ENCODE data around the gene SLC25A19. TPM values are rescaled to one million over a fixed set of nuclear protein-coding genes. Genes with fewer than 3 reads are reported as not detected.

The SLC25A19 gene
- total RNA-seq, 1 donor from 2014 or later: 45.8 TPM

- intact Hi-C loops (cut with micrococcal nuclease): no loop called here
Observed at GRCh38 chr17:75244133-75244866, 44.9 kb downstream of the SLC25A19 start.

DNA sequence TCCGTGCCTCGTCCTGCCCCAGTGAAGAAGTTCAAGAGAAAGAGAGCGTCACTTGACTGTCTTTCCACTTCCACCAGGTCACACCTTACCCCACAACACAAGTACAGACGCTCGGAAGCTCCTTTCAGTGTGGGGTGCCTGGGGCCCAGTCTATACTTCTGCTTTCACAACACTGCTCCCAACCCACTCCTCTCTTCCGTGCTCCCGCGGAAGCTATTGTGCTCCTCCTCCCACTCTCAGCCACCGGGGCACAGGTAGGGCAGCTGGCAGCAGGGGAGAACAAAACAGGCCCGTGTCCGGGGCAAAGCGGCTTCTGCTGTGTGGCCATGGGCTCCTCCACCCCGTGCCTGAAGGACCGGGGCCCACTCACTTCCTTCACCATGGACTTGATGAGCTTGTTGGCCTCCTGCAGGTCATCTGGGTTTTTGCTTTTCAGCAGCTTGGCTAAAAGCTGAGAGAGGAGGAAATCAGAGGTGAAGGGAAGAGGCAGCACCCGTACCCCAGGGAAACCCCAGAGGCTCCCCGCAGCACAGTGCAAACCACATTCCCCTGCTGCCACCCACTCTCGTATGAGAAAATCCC is 46.7 kb downstream of the SLC25A19 start:
- intact Hi-C loops (cut with micrococcal nuclease): no loop called here

DNA sequence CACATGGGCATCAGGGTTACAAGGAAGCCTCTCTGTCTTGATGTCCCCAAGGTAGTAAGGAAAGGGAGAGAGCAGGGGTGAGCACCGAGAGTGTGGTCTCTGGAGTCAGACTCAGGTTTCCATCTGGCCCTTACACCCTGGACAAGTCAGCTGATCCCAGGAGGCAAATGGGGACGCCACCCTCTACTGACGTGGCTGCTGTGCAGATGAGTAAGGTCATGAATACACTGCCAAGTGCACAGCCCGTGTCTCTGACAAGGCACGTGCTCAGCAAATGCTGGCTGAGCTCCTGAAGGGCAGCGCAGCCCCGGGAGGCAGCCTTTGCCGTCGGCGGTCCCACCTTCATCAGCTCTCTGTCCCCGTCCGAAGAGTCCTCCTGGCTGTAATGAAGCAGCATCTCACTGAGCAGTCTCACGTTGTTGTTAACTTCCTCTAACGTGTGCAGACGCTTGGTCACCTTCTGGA is 47.2 kb downstream of the SLC25A19 start:
- intact Hi-C loops (cut with micrococcal nuclease): no loop called here

DNA sequence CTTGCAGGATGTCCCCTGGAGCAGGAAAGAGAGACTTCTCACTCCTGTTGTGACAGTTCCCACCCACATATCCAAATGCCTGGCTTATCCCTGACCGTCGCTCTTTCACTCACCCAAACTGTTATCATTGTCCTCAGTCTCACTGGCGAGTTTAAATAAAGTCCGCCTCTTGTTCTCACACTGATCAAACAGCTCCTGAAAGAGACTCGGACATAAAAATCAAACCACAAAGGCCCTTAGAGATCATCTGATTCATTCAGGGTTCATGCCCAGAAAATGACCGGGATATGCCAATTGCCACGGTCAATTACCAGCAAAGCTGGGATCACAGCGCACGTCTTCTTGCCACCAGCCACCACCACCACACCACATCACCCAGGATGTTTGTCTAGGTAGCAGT is 47.7 kb downstream of the SLC25A19 start:
- intact Hi-C loops (cut with micrococcal nuclease): no loop called here

DNA sequence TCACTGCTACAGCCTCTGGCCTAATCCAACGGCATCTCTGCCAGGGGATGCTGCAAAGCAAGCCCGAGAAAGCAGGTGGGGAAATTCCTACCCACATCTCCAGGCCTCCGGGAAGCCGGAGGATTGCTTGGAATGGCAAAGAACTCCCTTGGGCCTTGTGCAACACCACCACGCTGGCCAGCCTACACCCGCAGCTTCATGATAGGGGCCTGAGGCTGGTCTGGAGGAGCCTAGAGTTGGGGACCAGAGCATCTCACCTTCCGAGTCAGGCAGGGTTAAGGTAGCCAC is 48.1 kb downstream of the SLC25A19 start:
- intact Hi-C loops (cut with micrococcal nuclease): no loop called here

- intact Hi-C loops (cut with micrococcal nuclease): no loop called here
Observed at GRCh38 chr17:75240394-75241142, 48.7 kb downstream of the SLC25A19 start.

GRCh38 chr17:75239778-75240393 is 49.3 kb downstream of the SLC25A19 start:
- intact Hi-C loops (cut with micrococcal nuclease): no loop called here

GRCh38 chr17:75239214-75239613 is 50.0 kb downstream of the SLC25A19 start:
- intact Hi-C loops (cut with micrococcal nuclease): no loop called here

GRCh38 chr17:75238684-75239191 is 50.5 kb downstream of the SLC25A19 start:
- intact Hi-C loops (cut with micrococcal nuclease): loop anchor here (1.0 kb wide), 1 partner anchor 124 kb away; no protein-coding TSS in a partner anchor

DNA sequence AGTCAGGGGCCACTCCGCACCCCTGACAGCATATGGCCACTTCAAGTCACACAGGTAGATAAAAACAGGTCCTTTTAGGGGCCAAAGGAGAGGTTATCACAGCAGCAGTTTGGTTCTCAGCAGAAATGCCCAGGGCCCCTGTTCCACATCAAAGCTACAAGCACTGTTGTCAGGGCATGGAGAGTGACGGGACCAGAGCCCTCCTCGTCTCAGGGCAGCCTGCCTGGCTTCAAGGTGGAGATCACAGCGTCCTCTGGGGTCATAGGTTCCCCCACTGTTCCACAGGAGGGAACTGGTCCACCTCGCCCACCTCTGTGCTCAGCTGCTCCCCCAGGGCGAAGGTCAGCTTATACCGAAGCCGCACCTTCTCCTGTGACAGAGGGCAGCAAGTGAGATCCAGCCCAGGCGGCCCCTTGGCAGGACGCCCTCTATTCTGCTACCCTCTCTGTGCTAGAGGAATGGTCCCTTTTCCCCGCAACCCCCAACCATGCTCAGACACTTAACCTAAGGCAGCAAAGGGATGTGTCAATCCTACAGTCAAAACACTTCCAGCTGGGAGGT is 51.1 kb downstream of the SLC25A19 start:
- intact Hi-C loops (cut with micrococcal nuclease): loop anchor here (1.0 kb wide), 1 partner anchor 124 kb away; no protein-coding TSS in a partner anchor

DNA sequence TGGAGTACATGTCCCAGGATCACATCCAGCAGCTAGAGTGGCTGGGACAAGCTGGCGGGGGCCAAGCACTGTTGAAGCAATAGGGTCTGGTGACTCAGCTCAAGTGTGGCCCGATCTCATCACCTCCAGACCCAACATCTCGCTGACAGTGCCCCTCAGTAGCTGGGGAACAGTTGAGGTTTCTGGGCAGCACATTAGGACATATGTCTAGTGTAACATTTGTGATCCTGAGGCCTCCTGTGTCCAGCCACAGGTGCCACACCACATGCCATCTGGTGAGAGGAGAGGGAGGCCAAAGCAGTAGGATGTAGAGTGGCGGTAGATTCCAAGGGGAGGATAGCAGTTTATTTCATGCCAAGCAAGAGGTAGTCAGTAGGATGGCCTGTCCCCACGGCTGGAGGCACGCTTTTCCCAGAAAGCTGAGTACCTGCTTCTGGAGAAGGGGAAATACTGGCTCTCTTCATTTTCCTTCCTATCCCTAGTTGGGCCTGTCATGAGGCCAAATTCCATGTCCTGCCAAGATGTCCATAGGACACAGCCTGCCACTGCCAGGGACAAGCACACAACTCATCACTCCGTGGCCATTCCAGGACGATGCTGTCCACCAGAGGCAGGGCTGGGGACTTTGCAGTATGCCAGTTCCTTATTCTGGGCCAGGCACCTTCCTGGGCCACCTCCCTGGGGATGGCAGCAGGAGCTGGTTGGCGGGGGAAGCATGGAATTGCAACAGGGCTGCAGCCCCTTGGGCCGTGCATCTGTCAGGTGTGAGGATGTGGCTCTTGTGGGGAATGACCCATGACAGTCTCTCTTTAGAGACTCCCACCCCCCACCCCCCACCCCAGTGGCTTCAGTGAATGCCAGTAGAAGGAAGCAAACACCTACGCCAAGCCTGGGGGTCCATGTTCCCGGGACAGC is 51.9 kb downstream of the SLC25A19 start:
- intact Hi-C loops (cut with micrococcal nuclease): loop anchor here (1.0 kb wide), 1 partner anchor 123 kb away; no protein-coding TSS in a partner anchor

GRCh38 chr17:75232786-75233185 is 56.4 kb downstream of the SLC25A19 start:
- intact Hi-C loops (cut with micrococcal nuclease): no loop called here

GRCh38 chr17:75231741-75232464 is 57.3 kb downstream of the SLC25A19 start:
- intact Hi-C loops (cut with micrococcal nuclease): no loop called here

DNA sequence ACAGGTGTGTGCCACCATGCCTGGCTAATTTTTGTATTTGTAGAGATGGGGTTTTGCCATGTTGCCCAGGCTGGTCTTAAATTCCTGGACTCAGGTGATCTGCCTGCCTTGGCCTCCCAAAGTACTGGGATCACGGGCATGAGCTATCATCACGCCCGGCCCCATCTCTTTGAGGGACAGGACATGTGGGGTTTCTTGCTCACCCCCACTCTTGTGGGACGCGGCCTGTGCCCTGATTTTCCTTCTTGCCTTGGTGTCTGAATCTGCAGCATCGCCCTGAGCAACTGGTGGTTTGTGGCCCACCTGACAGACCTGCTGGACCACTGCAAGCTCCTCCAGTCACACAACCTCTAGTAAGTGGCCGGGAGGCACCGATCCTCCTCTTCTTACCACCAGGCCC is 58.2 kb downstream of the SLC25A19 start:
- intact Hi-C loops (cut with micrococcal nuclease): no loop called here

- intact Hi-C loops (cut with micrococcal nuclease): no loop called here
Observed at GRCh38 chr17:75228847-75229246, 60.4 kb downstream of the SLC25A19 start.

- intact Hi-C loops (cut with micrococcal nuclease): no loop called here
Observed at GRCh38 chr17:75228305-75228704, 60.9 kb downstream of the SLC25A19 start.

GRCh38 chr17:75227729-75228128 is 61.5 kb downstream of the SLC25A19 start:
- intact Hi-C loops (cut with micrococcal nuclease): no loop called here

GRCh38 chr17:75225016-75225415 is 64.2 kb downstream of the SLC25A19 start:
- intact Hi-C loops (cut with micrococcal nuclease): no loop called here
